Right lung (tissue), 5 donors: ENCODE results near the gene DCAF4. TPM values are rescaled to one million over a fixed set of nuclear protein-coding genes. Genes with fewer than 3 reads are reported as not detected.
"Not testable (repeated sequence)": the region's sequence is repeated elsewhere in the genome, so short reads cannot be mapped to it uniquely, and the experiment has no call there.

Experiments
- DNase-seq, 2 donors: peaks; one replicate each; pipeline ENCODE4 v3.0.0-alpha.2; 2013
- polyA plus RNA-seq, 5 donors: library from polyadenylated mRNA; unstranded; fragments of 120-200 nt; gene quantifications; one replicate each; pipeline versions ENCODE4 v1.2.1 to v1.2.3, GENCODE V29; 2013; ENCODE audit warnings: inconsistent platforms in 1 of 5, low replicate concordance in 1 of 5; ENCODE audit not compliant: insufficient read length in 5 of 5, insufficient read depth in 1 of 5

DCAF4 gene
- polyA plus RNA-seq, 5 donors: 17.0 to 27.0 (median 17.6) TPM

DNA sequence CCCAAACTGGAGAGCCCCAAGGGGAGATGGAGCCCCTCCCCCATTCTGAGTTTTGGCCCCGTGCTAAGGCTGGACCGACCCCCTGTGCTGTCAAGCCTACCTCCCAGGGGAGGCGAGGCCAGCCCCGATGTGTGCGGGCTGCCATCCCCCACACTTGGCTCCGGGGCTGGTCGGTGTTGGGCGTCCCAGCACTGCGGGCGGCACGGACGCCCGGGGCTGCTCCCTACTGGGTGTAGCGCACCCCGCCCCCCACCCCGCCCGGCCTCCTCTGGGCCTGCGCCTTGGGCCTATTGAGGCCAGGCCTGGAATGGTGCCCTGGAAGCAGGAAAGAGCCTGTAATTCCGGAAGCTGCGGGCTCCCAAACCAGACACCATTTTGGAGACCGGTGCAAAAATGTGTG, 2.6 kb downstream of the DCAF4 start:
- DNase-seq: no peak

DNA sequence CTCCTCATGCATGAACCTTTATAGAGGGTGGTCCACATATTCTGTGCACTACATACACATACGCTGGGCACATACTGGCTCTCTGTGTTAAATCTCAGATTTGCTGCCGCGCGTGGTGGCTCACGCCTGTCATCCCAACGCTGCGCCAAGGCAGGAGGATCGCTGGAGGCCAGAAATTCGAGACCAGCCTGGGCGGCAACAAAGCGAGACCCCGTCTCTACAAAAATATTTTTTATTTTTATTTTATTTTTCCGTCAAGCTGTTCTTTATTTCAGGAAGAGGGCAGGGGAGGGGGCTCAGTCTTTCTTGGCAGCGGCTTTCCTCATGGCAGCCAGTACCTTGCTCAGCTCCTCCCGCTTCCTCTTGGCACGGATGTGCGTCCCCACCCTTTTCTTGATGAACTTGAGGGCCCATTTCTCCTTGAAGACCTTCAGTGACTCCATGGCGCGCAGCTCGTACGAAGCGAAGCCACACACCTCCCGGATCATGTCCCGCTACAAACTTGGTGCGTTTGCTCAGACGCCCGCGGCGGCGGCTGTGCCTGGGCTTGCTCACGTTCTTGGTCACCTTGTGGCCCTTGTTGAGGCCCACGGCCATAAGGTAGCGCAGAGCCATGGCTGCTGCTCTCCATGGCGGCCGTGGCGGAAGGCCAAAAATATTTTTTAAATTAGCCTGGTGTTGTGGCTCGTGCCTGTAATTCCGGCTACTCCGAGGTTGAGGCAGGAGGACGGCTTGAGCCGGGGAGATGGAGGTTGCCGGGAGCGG, 3.2 kb downstream of the DCAF4 start:
- no peak for DNase-seq

DNA sequence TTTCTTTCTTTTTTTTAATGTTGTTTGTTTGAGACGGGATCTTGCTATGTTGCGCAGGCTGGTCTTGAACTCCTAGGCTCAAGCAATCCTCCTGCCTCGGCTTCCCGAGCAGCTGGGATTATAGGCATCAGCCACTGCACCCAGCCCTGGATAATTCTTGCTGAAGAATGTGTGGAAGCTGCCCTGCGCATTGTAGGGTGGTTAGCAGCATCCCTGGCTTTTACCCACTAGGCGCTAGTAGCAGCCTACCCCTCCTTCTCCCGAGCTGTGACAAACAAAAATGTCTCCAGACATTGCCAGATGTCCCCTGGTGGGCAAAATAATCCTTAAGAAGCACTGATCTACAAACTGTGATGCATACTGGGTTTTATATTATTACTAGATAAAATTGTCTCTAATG, 6.6 kb downstream of the DCAF4 start:
- no peak for DNase-seq

DNA sequence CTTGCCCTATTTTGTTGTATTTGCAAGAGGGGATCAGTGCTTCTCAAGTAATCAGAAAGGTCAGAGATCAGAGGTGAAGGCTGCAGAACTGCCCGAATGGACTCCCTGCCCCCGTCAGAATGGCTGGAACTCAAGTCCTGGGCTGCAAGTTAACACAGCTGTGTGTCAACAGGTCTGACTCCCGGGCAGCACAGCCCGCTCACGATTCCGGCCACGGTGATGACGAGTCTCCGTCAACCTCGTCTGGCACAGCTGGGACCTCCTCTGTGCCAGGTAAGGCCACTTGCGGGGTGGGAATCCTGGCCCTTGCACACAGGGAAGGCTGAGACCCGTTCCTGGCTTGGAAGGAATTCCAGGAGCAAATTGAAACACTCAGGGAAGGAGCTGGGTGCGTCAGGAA, 13.4 kb downstream of the DCAF4 start:
- no peak for DNase-seq

DNA sequence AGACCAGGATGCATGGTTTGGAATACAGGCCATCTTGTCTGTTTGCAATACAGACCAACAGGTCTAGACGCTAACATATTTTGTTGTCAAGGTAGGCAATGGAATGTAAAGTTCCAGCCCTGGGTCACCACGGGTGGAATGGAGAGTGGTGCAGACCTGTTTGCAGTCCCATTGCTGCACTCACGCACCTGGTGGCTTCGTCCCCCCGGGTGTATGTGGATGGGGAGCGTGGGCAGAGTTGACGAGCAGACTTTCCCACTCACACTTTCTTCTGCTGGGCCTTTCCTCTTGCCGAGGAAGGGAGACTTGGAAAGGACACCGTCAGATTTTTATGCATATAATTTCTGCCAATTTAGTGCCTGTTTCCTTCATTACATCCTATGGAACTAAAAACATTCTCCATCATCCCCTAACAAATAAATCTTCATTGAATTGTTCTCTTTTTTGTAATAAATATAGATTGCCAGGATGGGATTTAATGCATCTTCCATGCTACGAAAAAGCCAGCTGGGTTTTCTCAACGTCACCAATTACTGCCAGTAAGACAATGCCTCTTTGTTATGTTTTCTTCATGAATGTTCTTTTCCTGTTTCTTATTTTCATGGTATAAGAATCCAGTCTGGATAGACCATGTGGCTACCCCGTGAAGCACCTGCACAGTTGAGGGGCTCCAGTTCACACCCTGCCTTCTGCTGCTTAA, 15.2 kb downstream of the DCAF4 start:
- DNase-seq: no peak

DNA sequence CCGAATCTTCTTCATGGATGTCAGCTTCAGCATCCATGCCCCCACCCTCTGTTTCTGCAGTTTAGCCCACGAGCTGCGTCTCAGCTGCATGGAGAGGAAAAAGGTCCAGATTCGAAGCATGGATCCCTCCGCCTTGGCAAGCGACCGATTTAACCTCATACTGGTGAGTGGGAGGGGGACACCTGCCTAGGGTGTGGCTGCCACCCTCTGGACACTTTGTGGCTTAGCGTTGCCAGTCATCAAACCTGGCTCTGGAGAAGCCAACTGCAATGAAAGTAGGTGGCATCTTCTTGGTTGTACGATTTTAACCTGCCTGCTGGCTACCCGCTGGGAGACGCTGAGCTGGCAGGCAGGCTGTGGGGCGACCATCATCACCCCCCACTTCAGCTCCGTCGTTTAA, 16.7 kb downstream of the DCAF4 start:
- DNase-seq: no peak

DNA sequence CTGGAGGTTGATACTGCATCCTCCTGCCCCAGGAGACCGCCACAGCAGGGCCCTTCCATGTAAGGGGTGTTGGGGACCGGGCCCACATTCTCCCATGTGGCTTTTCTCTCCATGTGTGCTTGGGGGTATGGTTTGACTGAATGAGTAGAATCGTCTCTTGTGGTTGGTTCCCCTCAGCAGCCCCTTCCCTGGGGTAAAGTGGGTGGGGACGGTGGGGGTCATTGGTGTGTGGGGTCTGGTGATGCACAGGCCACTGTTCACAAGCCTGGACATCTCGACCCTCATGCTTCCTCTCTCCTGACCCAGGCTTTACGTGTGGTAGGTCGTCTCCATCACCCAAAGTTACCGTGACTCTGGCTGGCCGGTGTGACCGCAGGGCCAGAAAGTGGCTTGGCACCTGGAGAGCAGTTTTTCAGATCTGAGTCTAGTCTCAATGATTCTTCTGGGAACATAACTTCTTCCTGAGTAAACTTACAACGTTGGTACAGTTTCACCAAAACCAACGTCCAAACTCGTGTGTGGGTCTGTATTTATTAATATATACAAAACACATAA, 17.7 kb downstream of the DCAF4 start:
- no peak for DNase-seq

DNA sequence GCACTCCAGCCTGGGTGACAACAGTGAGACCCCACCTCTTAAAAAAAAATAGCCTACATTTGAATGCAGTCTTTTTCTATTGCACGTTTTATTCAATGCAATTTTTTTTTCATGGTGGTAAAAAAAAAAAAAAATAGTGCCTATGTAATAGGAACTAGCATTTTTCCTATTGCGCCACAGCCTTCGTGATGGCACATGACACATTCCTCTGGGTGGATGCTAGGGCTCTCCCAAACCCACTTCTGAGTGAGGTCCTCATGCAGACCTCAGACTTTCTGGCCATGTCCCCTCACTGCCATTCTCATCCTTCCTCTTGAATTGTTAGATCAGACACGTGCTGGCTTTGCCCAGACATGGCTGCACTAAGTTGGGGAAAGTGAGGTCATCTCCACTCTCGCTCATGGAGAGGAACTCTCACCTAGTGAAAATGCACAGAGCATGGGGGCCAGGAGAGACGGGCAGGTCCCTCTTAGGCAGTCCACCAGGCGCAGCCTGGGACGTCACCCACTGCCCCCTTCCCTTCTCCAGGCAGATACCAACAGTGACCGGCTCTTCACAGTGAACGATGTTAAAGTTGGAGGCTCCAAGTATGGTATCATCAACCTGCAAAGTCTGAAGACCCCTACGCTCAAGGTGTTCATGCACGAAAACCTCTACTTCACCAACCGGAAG, 19.2 kb downstream of the DCAF4 start:
- no peak for DNase-seq

DNA sequence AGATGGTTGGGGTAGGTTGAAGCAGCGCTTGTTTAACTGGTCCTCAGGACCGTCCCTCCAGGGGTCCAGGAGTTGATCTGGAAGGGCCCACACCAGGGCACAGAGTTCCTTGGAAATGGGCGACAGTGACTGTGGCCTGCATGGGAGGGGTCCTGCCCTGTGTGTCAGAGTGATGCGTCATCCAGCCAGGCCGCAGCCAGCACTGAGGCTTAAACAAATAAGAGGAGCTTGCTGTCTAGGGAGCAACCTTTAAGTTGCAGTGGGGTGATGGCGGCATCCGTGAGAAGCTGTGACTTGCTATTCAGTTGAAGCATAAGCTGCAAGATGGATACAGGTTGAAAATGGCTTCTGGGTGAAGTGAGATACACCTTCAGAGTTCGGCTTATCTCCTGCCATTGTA, 20.2 kb downstream of the DCAF4 start:
- DNase-seq: no peak

DNA sequence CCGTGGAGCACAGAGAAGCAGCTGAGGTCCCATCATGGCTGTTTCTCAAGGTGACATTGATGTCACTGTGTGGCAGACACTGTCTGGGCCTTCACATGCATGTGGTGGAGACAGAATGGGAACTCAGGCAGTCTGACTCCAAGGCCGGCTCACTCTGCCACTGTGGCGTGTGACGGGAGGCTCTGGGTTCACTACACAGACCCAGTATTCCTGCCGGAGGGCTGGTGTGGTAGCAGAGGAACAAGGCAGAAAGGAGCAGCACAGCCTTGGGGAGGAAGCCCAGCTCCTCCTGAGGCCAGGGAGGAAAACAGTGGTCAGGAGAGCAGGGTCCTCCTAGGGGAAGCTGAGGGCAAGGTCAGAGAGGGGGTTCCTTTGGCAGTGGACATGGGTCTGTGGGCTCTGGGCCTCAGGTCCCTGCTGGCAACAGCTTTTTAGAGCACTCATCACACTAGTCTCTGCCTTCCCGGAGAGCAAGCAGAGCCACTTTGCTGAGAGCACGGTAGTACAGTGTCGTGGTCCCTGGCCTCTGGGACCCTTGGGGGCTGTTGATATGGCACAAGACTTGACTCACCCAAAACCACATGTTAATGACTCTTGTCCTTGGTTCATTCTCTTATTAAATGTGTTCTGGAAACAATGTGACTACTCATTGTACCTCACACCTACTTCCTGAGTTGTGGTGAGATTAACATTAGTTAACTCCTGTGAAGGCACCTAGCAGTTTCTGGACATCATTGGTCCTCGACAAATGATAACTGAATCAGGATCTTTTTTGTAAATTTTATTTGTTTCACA, 21.3 kb downstream of the DCAF4 start:
- no peak for DNase-seq

DNA sequence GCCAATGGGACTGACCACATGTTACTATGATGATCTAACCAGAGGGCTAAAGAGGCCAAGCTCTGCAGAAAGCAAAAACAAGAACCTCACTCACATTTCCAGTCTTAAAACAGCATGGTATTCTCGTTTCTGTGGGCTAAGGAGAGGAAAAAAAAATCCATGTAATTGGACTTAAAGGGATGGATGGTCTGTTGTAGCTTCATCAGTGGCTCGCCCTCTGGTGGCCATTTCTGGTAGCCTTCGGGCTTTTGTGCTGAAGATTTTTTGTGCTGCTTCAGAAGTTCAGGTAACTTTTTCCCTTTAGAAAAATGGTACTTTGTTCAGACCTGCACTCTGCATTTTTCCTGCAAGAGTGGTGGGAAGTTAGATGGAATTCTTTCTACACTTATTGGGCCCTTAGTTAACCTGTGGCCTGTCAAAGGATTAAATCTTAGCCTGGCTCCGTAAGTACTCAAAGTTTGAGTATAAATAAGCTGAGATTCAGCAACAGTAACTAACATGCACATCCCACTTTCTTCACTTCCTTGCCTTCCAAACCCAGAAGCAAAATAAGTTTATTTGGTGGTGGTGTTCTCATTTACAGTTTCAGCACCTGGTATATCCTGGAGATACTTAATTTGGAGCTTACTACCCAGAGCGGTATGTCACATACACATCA, 22.3 kb downstream of the DCAF4 start:
- DNase-seq: peak; percentile 25 to 26

DNA sequence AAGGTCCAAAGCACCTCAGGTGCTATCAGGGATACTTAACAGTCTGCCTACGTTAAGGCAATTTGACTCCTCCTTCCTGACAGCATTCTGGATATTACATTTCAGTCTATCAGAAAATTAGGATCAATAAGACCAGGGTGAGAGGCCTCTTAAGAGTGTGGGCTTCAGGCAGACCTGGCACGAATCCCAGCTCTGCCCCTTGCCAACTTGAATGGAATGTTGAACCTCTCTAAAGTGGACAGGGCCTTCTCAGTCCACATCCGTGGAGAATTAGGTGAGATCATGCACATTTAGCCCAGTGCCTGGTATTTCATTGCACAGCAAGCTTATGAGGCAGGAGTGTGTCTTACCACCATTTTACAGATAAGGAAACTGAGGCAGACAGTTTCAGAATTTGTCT, 25.9 kb downstream of the DCAF4 start:
- DNase-seq: no peak

DNA sequence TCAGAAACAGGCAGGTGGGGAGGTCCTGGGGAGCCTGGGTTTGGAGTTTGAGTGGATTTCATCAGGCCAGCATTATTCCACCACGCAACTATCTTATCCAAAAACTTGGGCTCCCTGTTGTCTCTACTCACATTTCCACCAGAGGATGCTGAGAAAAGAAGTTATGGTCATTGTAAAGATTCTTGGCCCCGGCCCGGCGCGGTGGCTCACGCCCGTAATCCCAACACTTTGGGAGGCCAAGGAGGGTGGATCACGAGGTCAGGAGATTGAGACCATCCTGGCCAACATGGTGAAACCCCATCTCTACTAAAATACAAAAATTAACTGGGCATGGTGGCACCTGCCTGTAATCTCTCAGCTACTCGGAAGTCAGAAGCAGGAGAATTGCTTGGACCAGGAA, 30.5 kb downstream of the DCAF4 start:
- not testable (repeated sequence) for DNase-seq

DNA sequence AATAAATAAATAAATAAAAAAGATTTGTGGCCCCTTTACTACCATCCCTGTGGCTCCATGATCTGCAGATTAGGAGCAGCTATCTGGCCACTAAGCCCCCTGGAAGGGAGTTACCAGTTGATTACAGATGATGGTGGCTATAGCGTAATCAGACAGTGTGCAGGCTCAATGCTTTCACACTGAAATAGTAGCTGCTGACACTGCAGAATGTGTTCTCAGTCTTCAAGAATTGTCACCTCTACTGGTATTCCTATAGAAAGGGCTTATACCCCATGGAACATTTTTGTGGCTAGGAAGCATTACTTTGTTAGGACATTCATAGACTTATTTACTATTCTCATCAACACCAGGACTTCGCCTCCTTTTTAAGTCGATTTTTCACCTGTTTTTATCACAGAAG, 30.9 kb downstream of the DCAF4 start:
- DNase-seq: no peak

DNA sequence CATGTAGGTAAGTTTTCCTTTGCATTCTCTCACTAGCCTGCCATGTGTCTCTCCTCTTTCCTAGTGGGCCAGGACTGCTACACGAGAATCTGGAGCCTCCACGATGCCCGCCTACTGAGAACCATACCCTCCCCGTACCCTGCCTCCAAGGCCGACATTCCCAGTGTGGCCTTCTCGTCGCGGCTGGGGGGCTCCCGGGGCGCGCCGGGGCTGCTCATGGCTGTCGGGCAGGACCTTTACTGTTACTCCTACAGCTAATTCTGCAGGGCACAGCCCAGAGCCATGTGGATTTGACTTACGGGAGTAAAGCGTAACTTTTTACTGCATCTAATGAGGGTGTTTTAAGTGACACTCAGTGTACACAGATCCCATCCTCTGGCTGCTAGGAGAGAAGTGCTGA, 32.3 kb downstream of the DCAF4 start:
- DNase-seq: no peak

DNA sequence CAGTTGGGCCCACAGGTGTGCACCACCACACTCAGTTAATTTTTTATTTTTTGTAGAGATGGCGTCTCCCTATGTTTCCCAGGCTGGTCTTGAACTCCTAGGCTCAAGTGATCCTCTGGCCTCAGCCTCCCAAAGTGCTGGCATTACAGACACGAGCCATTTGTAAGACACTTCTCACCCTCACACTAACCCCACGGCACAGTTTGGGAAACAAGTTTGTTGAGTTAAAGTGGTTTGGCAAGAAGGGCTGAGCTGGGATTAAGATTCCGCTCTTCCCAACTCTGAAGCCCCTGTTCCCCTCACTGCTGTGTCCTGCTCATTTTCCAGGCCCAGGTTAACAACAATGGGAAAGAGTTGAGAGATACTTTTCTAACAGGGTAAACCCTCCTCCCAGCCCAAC, 34.8 kb downstream of the DCAF4 start:
- DNase-seq: not testable (repeated sequence)

DNA sequence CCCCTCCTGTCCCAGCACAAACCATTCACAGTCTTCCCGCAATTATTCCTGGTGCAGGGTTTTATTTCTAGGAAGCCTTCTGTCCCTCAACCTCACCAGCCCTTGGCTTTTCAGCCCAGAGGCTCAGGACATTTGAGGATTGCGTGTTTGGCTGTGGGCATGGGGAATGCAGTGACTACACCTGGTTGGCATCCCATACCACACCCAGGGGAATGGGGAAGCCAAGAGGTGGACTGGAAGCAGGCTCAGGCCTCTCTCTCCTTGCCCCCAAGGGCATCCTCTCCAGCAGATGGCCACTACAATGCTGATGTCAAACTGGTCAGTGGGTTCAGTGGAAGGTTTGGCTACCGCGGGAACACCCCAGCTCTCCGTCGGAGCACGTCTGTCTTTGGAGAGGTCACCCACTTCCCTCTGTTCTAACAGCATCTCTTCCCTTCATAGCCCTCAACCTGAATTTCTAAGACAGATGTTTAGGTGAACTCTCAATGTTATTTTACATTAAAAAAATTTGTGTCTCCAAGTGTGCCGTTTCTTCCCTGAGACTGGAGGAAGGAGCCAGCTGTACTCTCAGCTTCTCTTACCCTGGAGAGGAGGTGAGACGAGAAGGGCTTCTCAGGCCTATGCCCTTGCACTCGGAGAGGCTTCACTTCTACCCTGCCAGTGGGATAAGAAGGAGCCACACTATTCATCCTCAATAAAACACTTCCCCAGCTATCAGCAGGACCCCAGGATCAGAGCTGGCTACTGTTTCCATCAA, 35.5 kb downstream of the DCAF4 start:
- DNase-seq: no peak

DNA sequence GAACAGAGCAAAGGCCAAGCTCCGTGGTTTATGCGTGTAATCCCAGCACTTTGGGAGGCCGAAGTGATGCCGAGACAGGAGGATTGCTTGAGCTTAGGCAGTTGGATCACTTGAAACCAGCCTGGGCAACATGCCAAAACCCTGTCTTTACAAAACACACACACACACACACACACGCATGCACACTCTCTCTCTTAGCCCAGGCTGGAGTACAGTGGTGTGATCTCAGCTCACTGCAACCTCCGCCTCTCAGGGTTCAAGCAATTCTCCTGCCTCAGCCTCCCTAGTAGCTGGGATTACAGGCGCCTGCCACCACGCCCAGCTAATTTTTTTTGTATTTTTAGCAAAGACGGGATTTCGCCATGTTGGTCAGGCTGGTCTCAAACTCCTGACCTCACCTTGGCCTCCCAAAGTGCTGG, 36.1 kb downstream of the DCAF4 start:
- DNase-seq: peak; percentile 27 to 30

DNA sequence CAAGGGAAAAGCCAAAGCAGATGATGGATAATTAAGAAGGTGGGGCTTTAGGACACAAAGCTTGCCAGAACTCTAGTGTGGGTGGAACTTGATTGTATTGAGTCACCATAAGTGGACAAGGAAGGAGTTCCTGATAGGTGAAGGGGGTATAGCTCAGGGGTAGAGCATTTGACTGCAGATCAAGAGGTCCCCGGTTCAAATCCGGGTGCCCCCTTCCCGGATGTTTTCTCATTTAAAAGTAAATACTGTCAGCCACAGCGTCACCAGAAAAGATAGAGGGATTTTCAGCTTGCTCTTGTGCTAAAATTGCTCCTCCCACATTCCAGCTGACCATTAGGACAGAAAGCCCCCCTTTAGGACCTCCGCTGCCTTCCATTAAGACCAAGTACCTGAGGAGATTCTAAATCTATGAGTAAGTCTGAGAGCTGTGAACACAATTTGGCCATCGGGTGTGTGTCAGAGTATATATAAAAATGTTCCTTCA, 36.6 kb downstream of the DCAF4 start:
- DNase-seq: no peak

DNA sequence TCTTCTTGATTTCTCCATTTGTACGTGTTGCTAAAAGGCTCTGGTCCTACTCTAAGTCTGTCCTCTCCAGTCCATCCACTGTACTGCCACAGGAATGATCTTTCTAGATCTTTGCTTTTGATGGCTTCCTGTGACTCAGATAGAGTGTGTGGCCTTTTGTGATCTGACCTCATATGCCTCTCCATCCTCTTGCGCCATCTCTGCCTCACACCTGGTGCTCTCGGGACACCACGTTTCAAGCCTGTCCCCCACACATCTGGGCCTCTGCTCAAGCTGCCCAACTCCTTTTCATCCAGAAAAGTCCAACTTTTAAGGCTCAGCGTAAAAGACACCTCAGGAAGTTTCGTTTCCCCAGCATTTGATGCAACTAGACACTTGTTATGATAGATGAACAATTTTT, 39.0 kb downstream of the DCAF4 start:
- DNase-seq: no peak
